HG03558 (cell line): Measurements from ENCODE around the gene SH2B2.
A peak's percentile ranks its signal among the peaks of the same experiment; 100 is the strongest.
"Not testable (repeated sequence)": the region's sequence is repeated elsewhere in the genome, so short reads cannot be mapped to it uniquely, and the experiment has no call there.

ENCODE experiments used
- ATAC-seq: cut with Tn5 transposase; IDR thresholded peaks from one replicate; pipeline ENCODE4 v1.9.1; 2021; ENCODE audit warnings: moderate number of reproducible peaks; ENCODE audit not compliant: unreplicated experiment; ENCODE audit errors: extremely low read depth

The SH2B2 gene

GRCh38 chr7:102327183-102327582 is 40.5 kb downstream of the SH2B2 start:
- ATAC-seq = not testable (repeated sequence)

DNA sequence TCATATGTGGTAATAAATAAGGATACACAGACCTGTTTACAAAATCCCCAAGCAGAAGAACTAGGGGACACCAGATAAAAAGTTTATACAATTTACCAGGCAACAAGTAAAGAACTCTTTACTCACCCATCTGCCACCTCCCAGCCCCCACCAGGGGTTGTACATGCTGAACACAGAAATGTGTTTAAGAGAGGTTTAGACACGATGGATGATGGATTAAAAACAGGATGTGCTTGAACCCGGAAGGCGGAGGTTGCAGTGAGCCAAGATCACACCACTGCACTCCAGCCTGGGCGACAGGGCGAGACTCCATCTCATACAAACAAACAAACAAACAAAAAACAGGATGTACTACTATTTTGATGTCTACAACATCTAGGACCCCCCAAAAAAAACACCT is 42.2 kb downstream of the SH2B2 start:
- ATAC-seq = not testable (repeated sequence)

DNA sequence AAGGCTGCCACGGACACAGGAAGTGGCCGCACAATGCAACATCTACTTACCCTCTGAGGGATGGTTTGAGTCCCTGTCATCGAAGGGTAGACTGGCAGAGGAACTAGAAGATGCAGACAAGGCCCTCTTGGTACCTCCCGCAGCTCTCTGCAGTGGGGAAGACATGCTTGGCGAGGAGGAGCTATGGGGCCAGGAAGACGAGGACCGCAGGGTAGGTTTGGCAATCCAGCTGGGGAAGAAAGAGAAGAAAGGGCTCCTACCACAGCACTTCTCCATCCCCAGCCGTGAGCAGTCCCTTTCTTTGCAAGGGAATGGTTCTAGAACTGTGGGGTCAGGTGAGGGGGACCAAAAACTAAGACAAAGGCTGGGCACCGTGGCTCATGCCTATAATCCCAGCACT is 42.7 kb downstream of the SH2B2 start:
- not testable (repeated sequence) for ATAC-seq

DNA sequence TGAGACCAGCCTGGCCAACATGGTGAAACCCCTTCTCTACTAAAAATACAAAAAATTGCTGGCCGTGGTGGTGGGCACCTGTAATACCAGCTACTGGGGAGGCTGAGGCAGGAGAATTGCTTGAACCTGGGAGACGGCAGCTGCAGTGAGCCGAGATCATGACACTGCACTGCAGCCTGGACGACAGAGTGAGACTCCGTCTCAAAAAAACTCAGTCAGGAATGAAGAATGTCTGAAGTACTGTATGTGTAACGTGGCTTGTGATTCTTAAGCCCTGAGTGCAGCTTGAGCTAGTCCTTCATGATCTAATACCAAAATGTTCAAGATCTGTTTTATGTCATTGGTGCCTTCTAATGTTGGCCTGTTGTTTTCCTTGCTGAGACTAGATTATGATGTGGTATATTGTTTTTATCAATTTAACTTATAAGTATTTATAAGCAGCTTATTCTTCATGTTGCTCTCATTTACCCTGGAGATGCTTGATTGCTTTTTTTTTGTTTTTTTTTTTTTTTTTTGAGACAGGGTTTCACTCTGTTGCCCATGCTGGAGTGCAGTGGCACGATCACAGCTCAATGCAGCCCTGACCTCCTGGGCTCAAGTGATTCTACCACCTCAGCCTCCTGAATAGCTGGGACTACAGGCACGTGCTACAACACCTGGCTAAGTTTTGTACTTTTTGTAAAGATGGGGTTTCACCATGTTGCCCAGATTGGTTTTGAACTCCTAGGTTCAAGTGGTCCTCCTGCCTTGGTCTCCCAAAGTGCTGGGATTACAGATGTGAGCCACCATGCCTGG is 44.2 kb downstream of the SH2B2 start:
- ATAC-seq = not testable (repeated sequence)

DNA sequence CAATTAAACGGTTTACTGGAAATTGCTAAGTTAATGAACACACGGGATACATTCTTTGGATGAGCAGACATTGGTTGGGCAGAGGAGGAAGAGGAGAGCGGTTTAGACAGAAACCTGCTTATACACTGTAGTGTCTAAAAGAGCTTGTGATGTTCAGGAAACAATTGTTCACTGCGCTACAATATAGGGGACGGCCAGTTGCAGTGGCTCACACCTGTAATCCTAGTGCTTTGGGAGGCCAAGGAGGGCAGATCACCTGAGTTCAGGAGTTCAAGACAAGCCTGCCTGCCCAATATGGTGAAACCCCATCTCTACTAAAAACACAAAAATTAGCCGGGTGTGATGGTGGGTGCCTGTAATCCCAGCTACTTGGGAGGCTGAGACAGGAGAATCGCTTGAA is 48.9 kb downstream of the SH2B2 start:
- ATAC-seq = not testable (repeated sequence)

DNA sequence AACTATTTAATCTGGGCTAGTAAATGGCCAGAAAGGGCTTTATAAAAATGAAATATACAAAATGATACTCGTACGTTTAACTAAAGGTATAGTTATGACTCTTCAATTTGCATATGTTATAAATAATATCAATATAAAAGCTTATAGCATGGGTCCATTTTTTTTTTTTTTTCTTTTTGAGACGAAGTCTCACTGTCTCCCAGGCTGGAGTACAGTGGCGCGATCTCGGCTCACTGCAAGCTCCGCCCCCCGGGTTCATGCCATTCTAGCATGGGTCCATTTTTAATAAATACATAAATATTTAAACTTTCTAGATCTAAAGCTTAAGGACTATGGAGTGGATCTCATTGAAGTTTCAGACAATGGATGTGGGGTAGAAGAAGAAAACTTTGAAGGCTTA is 50.3 kb downstream of the SH2B2 start:
- not testable (repeated sequence) for ATAC-seq

- ATAC-seq = not testable (repeated sequence)
Observed at GRCh38 chr7:102337420-102337819, 50.8 kb downstream of the SH2B2 start.

DNA sequence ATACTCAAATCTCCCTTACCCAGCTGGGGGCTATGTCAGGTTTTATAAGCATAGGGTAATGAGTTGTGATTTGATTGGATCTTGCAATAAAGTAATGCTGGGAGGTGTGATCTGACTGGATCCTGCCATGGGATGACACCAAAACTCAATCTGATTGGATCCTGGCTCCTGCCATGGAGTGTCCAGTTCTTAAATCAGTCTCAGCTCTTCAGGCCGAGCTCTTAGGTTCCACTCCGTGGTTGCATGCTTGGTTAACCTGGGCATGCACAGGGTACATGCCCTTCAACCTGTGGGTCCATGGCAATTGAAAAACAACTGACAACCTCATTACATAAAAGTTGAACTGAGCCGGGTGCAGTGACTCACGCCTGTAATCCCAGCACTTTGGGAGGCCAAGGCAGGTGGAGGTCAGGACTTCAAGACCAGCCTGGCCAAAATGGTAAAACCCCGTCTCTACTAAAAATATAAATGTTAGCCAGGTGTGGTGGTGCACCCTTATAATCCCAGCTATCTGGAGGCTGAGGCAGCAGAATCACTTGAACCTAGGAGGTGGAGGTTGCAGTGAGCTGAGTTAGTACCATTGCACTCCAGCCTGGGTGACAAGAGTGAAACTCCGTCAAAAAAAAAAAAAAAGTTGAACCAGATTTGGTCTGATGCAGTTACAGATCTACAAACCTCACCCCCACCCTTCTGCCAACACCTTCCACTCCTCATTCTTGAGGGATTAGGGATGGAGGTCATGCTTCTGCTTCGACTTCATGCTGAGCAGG is 54.1 kb downstream of the SH2B2 start:
- not testable (repeated sequence) for ATAC-seq

DNA sequence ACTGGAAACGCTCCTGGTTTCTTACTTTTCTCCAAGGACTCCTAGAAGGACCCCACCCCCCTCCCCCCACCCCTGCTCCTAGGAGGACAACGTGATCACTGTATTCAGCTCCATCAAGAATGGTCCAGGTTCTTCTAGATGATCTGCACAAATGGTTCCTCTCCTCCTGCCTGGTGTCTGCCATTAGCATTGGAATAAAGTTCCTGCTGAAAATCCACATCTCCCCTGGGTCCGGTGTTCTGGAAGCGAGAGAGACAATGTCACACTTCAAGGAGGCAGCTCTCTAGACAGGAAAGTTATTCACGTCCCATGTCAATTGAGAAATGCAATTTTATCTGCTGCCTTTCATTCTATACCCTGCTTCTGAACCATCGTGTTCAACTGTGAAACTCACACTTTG is 60.3 kb downstream of the SH2B2 start:
- ATAC-seq = not testable (repeated sequence)

GRCh38 chr7:102356344-102356743 is 69.7 kb downstream of the SH2B2 start, which contains the start of gene SPDYE6:
SPDYE6 (minus strand) TSS chr7:102356444; CDS start chr7:102356023, 421 bp downstream.
- ATAC-seq = not testable (repeated sequence)

GRCh38 chr7:102363549-102364393 is 77.1 kb downstream of the SH2B2 start:
- peak; percentile 89 for ATAC-seq

GRCh38 chr7:102364394-102364886 is 77.8 kb downstream of the SH2B2 start:
- ATAC-seq = not testable (repeated sequence)

DNA sequence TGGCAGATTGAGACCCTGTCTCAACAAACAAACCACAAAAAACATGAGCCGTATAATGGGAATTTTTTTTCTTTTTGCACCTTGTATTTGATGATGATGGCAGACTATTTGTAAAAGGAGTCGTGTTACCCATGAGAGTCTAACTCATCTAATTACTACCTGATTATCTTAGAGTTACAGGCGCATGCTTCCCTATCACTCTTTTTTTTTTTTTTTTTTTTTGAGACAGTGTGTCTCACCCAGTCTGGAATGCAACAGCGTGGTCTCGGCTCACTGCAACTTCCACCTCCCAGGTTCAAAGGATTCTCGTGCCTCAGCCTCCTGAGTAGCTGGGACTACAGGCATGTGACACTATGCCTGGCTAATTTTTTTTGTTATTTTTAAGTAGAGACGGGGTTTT is 78.7 kb downstream of the SH2B2 start:
- ATAC-seq = not testable (repeated sequence)

DNA sequence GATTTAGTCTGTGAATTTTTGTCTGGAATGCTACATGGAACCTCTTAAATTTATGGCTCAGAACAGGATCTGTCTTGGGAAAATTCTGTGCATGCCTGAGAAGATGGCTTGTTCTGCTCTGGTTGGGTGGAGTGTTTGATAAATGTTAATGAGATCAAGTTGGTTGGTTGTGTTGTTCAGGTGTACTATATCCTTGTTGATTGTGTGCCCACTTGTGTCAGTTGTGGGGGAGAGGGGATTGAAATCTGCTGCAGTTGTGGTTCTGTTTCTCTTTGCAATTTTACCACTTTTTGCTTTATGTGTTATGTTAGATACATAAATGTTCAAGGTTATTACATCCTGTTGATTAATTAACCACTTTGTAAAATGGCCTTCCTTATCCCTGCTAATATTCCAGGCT is 83.4 kb downstream of the SH2B2 start:
- not testable (repeated sequence) for ATAC-seq
